CD8-positive, alpha-beta memory T cell (primary cell): Measurements from ENCODE around the gene SDHB. TPM values are rescaled to one million over a fixed set of nuclear protein-coding genes. Genes with fewer than 3 reads are reported as not detected.

Experiments used
- CTCF ChIA-PET: fragments of 350-600 bp; sonication (Branson Sonifier 250); formaldehyde crosslinking; loops from one replicate; lab custom pipeline; 2021; ENCODE audit warnings: antibody characterized with exemption; lab: Charles Lee
- POLR2A ChIA-PET: fragments of 350-600 bp; sonication (Branson Sonifier 250); formaldehyde crosslinking; loops from one replicate; lab custom pipeline; 2021; ENCODE audit warnings: antibody characterized with exemption; lab: Charles Lee
- DNase-seq, 5 donors: peaks; one replicate each; pipeline versions ENCODE4 v3.0.0 to v3.0.0-alpha.2; 2020 to 2022; ENCODE audit warnings: mixed read lengths in 1 of 5
- H3K27ac ChIP-seq: one replicate; pipeline ENCODE4 v1.7.0; 2013; ENCODE audit warnings: low read depth, mild to moderate bottlenecking, low read length, moderate library complexity
- H3K27me3 ChIP-seq: 2 replicates; pipeline ENCODE4 v1.7.0; 2013; ENCODE audit warnings: low read length, mild to moderate bottlenecking; ENCODE audit not compliant: insufficient read depth, poor library complexity, severe bottlenecking
- H3K36me3 ChIP-seq: 2 replicates; pipeline ENCODE4 v1.7.0; 2013; ENCODE audit warnings: mild to moderate bottlenecking, low read length, moderate library complexity; ENCODE audit not compliant: insufficient read depth
- H3K4me1 ChIP-seq: 2 replicates; pipeline ENCODE4 v1.7.0; 2013; ENCODE audit warnings: mild to moderate bottlenecking, low read length, moderate library complexity; ENCODE audit not compliant: insufficient read depth
- H3K4me3 ChIP-seq: 2 replicates; pipeline ENCODE4 v1.7.0; 2013; ENCODE audit warnings: mild to moderate bottlenecking, low read length
- H3K9me3 ChIP-seq: 2 replicates; pipeline ENCODE4 v1.7.0; 2013; ENCODE audit warnings: mild to moderate bottlenecking, low read length
- H3K27ac Mint-ChIP-seq, 8 donors: one replicate each; pipeline ENCODE4 v1.8.0; 2020 to 2021; ENCODE audit warnings: mixed read lengths in 8 of 8, mild to moderate bottlenecking in 6 of 8, inconsistent platforms in 3 of 8, moderate library complexity in 3 of 8
- H3K27me3 Mint-ChIP-seq, 2 donors: one replicate each; pipeline ENCODE4 v1.8.0; 2020 to 2021; ENCODE audit warnings: mixed read lengths in 2 of 2, mild to moderate bottlenecking in 1 of 2, moderate library complexity in 1 of 2
- H3K36me3 Mint-ChIP-seq, 3 donors: one replicate each; pipeline ENCODE4 v1.8.0; 2020 to 2021; ENCODE audit warnings: mixed read lengths in 3 of 3, inconsistent platforms in 1 of 3, mild to moderate bottlenecking in 1 of 3
- H3K4me1 Mint-ChIP-seq, 3 donors: one replicate each; pipeline ENCODE4 v1.8.0; 2020 to 2021; ENCODE audit warnings: mixed read lengths in 3 of 3, inconsistent platforms in 1 of 3, mild to moderate bottlenecking in 1 of 3
- H3K4me3 Mint-ChIP-seq, 7 donors: one replicate each; pipeline ENCODE4 v1.8.0; 2020 to 2021; ENCODE audit warnings: mixed read lengths in 7 of 7, mild to moderate bottlenecking in 6 of 7, moderate library complexity in 4 of 7, inconsistent platforms in 2 of 7
- H3K9me3 Mint-ChIP-seq, 5 donors: one replicate each; pipeline ENCODE4 v1.8.0; 2020 to 2022; ENCODE audit warnings: mixed read lengths in 5 of 5, mild to moderate bottlenecking in 3 of 5, moderate library complexity in 2 of 5, inconsistent platforms in 1 of 5
- polyA plus RNA-seq: library from polyadenylated mRNA; unstranded; fragments of 300-500 nt; fragmentation: Illumina TruSeq; gene quantifications from one replicate; pipeline ENCODE4 v1.2.3, GENCODE V29; 2021
- total RNA-seq, 2 experiments: library from RNA; stranded (reverse); gene quantifications; one replicate each; pipeline ENCODE4 v1.2.3, GENCODE V29; 2021

Gene SDHB
- total RNA-seq (100 to 1,000 TPM; 147 to 150 TPM), polyA plus RNA-seq (156 TPM)

GRCh38 chr1:17053685-17054410 is at the start of gene SDHB:
SDHB (minus strand) TSS chr1:17054032; CDS start chr1:17054019, 13 bp downstream.
- DNase-seq = peak; percentile 96 to 100 (median 99)
- peak within 1 kb of the TSS; percentile 81 for H3K27ac ChIP-seq
- no peaks in the 10 kb centered on the region for H3K27me3 ChIP-seq
- H3K4me3 ChIP-seq = peak within 1 kb of the TSS; percentile 79
- H3K9me3 Mint-ChIP-seq = no peaks in the 10 kb centered on the region
- CTCF ChIA-PET = no interaction called here
- peaks cover 2 to 6% of the 10 kb centered on the region in 2 donors for H3K27me3 Mint-ChIP-seq
- peak within 1 kb of the TSS; percentile 73 to 99 (median 98) for H3K27ac Mint-ChIP-seq
- H3K36me3 Mint-ChIP-seq = peaks cover 0 to 30% (median 0%) of the 10 kb centered on the region in 3 donors
- H3K4me3 Mint-ChIP-seq = peak within 1 kb of the TSS; percentile 93 to 100 (median 98)
- H3K9me3 ChIP-seq = no peaks in the 10 kb centered on the region
- H3K4me1 Mint-ChIP-seq = peaks cover 26 to 42% (median 34%) of the 10 kb centered on the region in 3 donors
- H3K36me3 ChIP-seq = no peaks in the 10 kb centered on the region
- H3K4me1 ChIP-seq = peaks cover 14% of the 10 kb centered on the region
- POLR2A ChIA-PET = no interaction called here

- no peaks in the 10 kb centered on the region for H3K4me1 Mint-ChIP-seq
- H3K4me3 ChIP-seq = no peak overlapping the region
- H3K4me3 Mint-ChIP-seq = no peak overlapping the region
- H3K27me3 ChIP-seq = no peaks in the 10 kb centered on the region
- H3K4me1 ChIP-seq = no peaks in the 10 kb centered on the region
- no peak for DNase-seq
- peaks cover 8 to 21% of the 10 kb centered on the region in 2 donors for H3K27me3 Mint-ChIP-seq
- H3K9me3 ChIP-seq = no peaks in the 10 kb centered on the region
- H3K27ac ChIP-seq = no peak overlapping the region
- H3K36me3 ChIP-seq = no peaks in the 10 kb centered on the region
- H3K36me3 Mint-ChIP-seq = no peaks in the 10 kb centered on the region
- no peaks in the 10 kb centered on the region for H3K9me3 Mint-ChIP-seq
- ChIA-PET CTCF (no interaction called here), POLR2A (no interaction called here)
- H3K27ac Mint-ChIP-seq = no peak overlapping the region
Observed at GRCh38 chr1:17102232-17102631, 48.4 kb upstream of the SDHB start.

GRCh38 chr1:17101261-17101660 is 47.4 kb upstream of the SDHB start:
- Mint-ChIP-seq H3K9me3 (no peaks in the 10 kb centered on the region), H3K27ac (no peak overlapping the region), H3K27me3 (peaks cover 8 to 12% of the 10 kb centered on the region in 2 donors), H3K36me3 (no peaks in the 10 kb centered on the region), H3K4me1 (no peaks in the 10 kb centered on the region), H3K4me3 (no peak overlapping the region)
- ChIA-PET CTCF (no interaction called here), POLR2A (no interaction called here)
- H3K4me1 ChIP-seq = no peaks in the 10 kb centered on the region
- no peaks in the 10 kb centered on the region for H3K27me3 ChIP-seq
- DNase-seq = no peak
- no peak overlapping the region for H3K27ac ChIP-seq
- H3K9me3 ChIP-seq = no peaks in the 10 kb centered on the region
- H3K4me3 ChIP-seq = no peak overlapping the region
- H3K36me3 ChIP-seq = no peaks in the 10 kb centered on the region

- no peak overlapping the region for H3K27ac ChIP-seq
- ChIA-PET POLR2A (no interaction called here), CTCF (no interaction called here)
- no peaks in the 10 kb centered on the region for H3K27me3 ChIP-seq
- H3K4me3 ChIP-seq = no peak overlapping the region
- no peaks in the 10 kb centered on the region for H3K36me3 Mint-ChIP-seq
- peak overlapping the region in 1 of 8 donors; percentile 38 for H3K27ac Mint-ChIP-seq
- H3K36me3 ChIP-seq = no peaks in the 10 kb centered on the region
- H3K9me3 Mint-ChIP-seq = no peaks in the 10 kb centered on the region
- peaks cover 8 to 13% of the 10 kb centered on the region in 2 donors for H3K27me3 Mint-ChIP-seq
- no peaks in the 10 kb centered on the region for H3K4me1 ChIP-seq
- no peak overlapping the region for H3K4me3 Mint-ChIP-seq
- H3K4me1 Mint-ChIP-seq = no peaks in the 10 kb centered on the region
- no peaks in the 10 kb centered on the region for H3K9me3 ChIP-seq
- DNase-seq = no peak
Observed at GRCh38 chr1:17099616-17100340, 45.9 kb upstream of the SDHB start.

GRCh38 chr1:17098446-17099317 is 44.9 kb upstream of the SDHB start:
- DNase-seq = no peak
- Mint-ChIP-seq H3K4me1 (no peaks in the 10 kb centered on the region), H3K27ac (peak overlapping the region in 1 of 8 donors; percentile 88), H3K9me3 (no peaks in the 10 kb centered on the region), H3K36me3 (no peaks in the 10 kb centered on the region), H3K4me3 (no peak overlapping the region), H3K27me3 (peaks cover 8 to 13% of the 10 kb centered on the region in 2 donors)
- POLR2A ChIA-PET = no interaction called here
- H3K27ac ChIP-seq = no peak overlapping the region
- no peaks in the 10 kb centered on the region for H3K36me3 ChIP-seq
- H3K9me3 ChIP-seq = no peaks in the 10 kb centered on the region
- CTCF ChIA-PET = no interaction called here
- no peaks in the 10 kb centered on the region for H3K27me3 ChIP-seq
- no peaks in the 10 kb centered on the region for H3K4me1 ChIP-seq
- H3K4me3 ChIP-seq = no peak overlapping the region

- Mint-ChIP-seq H3K36me3 (no peaks in the 10 kb centered on the region), H3K27me3 (peaks cover 6 to 13% of the 10 kb centered on the region in 2 donors), H3K4me3 (no peak overlapping the region), H3K9me3 (no peaks in the 10 kb centered on the region), H3K27ac (no peak overlapping the region), H3K4me1 (no peaks in the 10 kb centered on the region)
- CTCF ChIA-PET = no interaction called here
- Histone ChIP-seq H3K4me3 (no peak overlapping the region), H3K4me1 (no peaks in the 10 kb centered on the region), H3K9me3 (no peaks in the 10 kb centered on the region), H3K27me3 (no peaks in the 10 kb centered on the region), H3K36me3 (no peaks in the 10 kb centered on the region), H3K27ac (no peak overlapping the region)
- POLR2A ChIA-PET = no interaction called here
- no peak for DNase-seq
Observed at GRCh38 chr1:17097787-17098186, 44.0 kb upstream of the SDHB start.

GRCh38 chr1:17097147-17097546 is 43.3 kb upstream of the SDHB start:
- no peaks in the 10 kb centered on the region for H3K27me3 ChIP-seq
- no peak overlapping the region for H3K4me3 Mint-ChIP-seq
- no peaks in the 10 kb centered on the region for H3K4me1 ChIP-seq
- no peak overlapping the region for H3K27ac ChIP-seq
- H3K4me1 Mint-ChIP-seq = no peaks in the 10 kb centered on the region
- no peaks in the 10 kb centered on the region for H3K9me3 ChIP-seq
- H3K9me3 Mint-ChIP-seq = no peaks in the 10 kb centered on the region
- no peak overlapping the region for H3K4me3 ChIP-seq
- H3K36me3 ChIP-seq = no peaks in the 10 kb centered on the region
- POLR2A ChIA-PET = no interaction called here
- no peak overlapping the region for H3K27ac Mint-ChIP-seq
- no peak for DNase-seq
- CTCF ChIA-PET = no interaction called here
- peaks cover 6 to 13% of the 10 kb centered on the region in 2 donors for H3K27me3 Mint-ChIP-seq
- H3K36me3 Mint-ChIP-seq = no peaks in the 10 kb centered on the region
